Measurements from ENCODE around the gene NUTM2D. TPM values are rescaled to one million over a fixed set of nuclear protein-coding genes. Genes with fewer than 3 reads are reported as not detected.
A peak's percentile ranks its signal among the peaks of the same experiment; 100 is the strongest.
"Not testable (repeated sequence)": the region's sequence is repeated elsewhere in the genome, so short reads cannot be mapped to it uniquely, and the experiment has no call there.

Gene NUTM2D
- polyA plus RNA-seq, 1 donor from 2014 or later: 8.3 TPM

GRCh38 chr10:87327958-87328357 is 29.6 kb upstream of the NUTM2D start:
- H3K27me3 ChIP-seq (ENCODE audit: insufficient read depth, low read depth, low read length); H3K79me2 ChIP-seq (replicated peaks; ENCODE audit: insufficient read depth, low read length); H3K9ac ChIP-seq (ENCODE audit: low read length); H3K4me2 ChIP-seq (ENCODE audit: low read length); H3F3A ChIP-seq (ENCODE audit: insufficient read depth, low read length, poor library complexity, severe bottlenecking); H4K20me1 ChIP-seq (ENCODE audit: insufficient read depth); H3K9me2 ChIP-seq (ENCODE audit: insufficient read depth, low read length); H3K4me3 ChIP-seq (ENCODE audit: low read length); H3K9me3 ChIP-seq (ENCODE audit: low read length); H3K36me3 ChIP-seq (ENCODE audit: insufficient read depth, low read length); H2AFZ ChIP-seq (ENCODE audit: low read depth, low read length); H3K27ac ChIP-seq (ENCODE audit: low read length): not testable (repeated sequence)

DNA sequence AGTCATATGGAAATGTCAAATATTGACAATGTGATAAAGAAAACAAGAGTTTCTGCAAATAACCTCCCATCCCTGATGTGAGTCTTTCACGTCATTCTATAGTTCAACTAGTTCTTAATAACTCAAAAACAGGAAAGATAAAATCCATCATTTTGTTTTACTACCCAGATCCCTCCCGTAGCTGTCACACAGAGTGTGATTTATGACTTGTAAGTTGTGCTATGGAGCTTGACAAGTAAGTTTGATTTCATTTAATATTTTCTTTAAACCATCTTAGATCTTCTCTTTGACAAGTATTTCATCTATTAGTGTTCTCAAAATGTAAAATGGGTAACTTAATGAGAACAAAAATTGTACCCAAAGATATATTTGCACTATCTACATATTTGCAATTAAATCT is 28.4 kb upstream of the NUTM2D start:
- not testable (repeated sequence) for H4K20me1 ChIP-seq (ENCODE audit: insufficient read depth); H3K27me3 ChIP-seq (ENCODE audit: insufficient read depth, low read depth, low read length); H3K4me2 ChIP-seq (ENCODE audit: low read length); H3F3A ChIP-seq (ENCODE audit: insufficient read depth, low read length, poor library complexity, severe bottlenecking); H3K9ac ChIP-seq (ENCODE audit: low read length); H3K27ac ChIP-seq (ENCODE audit: low read length); H2AFZ ChIP-seq (ENCODE audit: low read depth, low read length); H3K9me3 ChIP-seq (ENCODE audit: low read length); H3K36me3 ChIP-seq (ENCODE audit: insufficient read depth, low read length); H3K4me3 ChIP-seq (ENCODE audit: low read length); H3K79me2 ChIP-seq (replicated peaks; ENCODE audit: insufficient read depth, low read length); H3K9me2 ChIP-seq (ENCODE audit: insufficient read depth, low read length)

- not testable (repeated sequence) for H3K4me3 ChIP-seq (ENCODE audit: low read length); H3K27me3 ChIP-seq (ENCODE audit: insufficient read depth, low read depth, low read length); H4K20me1 ChIP-seq (ENCODE audit: insufficient read depth); H3K9me3 ChIP-seq (ENCODE audit: low read length); H3K9ac ChIP-seq (ENCODE audit: low read length); H3F3A ChIP-seq (ENCODE audit: insufficient read depth, low read length, poor library complexity, severe bottlenecking); H2AFZ ChIP-seq (ENCODE audit: low read depth, low read length); H3K27ac ChIP-seq (ENCODE audit: low read length); H3K4me2 ChIP-seq (ENCODE audit: low read length); H3K36me3 ChIP-seq (ENCODE audit: insufficient read depth, low read length); H3K79me2 ChIP-seq (replicated peaks; ENCODE audit: insufficient read depth, low read length); H3K9me2 ChIP-seq (ENCODE audit: insufficient read depth, low read length)
Observed at GRCh38 chr10:87332687-87333086, 24.9 kb upstream of the NUTM2D start.

- H3K4me3 ChIP-seq (ENCODE audit: low read length); H3K27me3 ChIP-seq (ENCODE audit: insufficient read depth, low read depth, low read length); H4K20me1 ChIP-seq (ENCODE audit: insufficient read depth); H3K9ac ChIP-seq (ENCODE audit: low read length); H3K4me2 ChIP-seq (ENCODE audit: low read length); H3K27ac ChIP-seq (ENCODE audit: low read length); H3K9me2 ChIP-seq (ENCODE audit: insufficient read depth, low read length); H3K79me2 ChIP-seq (replicated peaks; ENCODE audit: insufficient read depth, low read length); H3F3A ChIP-seq (ENCODE audit: insufficient read depth, low read length, poor library complexity, severe bottlenecking); H3K9me3 ChIP-seq (ENCODE audit: low read length); H3K36me3 ChIP-seq (ENCODE audit: insufficient read depth, low read length); H2AFZ ChIP-seq (ENCODE audit: low read depth, low read length): not testable (repeated sequence)
Observed at GRCh38 chr10:87340411-87340810, 17.1 kb upstream of the NUTM2D start.

- H4K20me1 ChIP-seq (ENCODE audit: insufficient read depth); H3K9me2 ChIP-seq (ENCODE audit: insufficient read depth, low read length); H2AFZ ChIP-seq (ENCODE audit: low read depth, low read length); H3K79me2 ChIP-seq (replicated peaks; ENCODE audit: insufficient read depth, low read length); H3F3A ChIP-seq (ENCODE audit: insufficient read depth, low read length, poor library complexity, severe bottlenecking); H3K36me3 ChIP-seq (ENCODE audit: insufficient read depth, low read length); H3K9me3 ChIP-seq (ENCODE audit: low read length); H3K4me2 ChIP-seq (ENCODE audit: low read length); H3K27me3 ChIP-seq (ENCODE audit: insufficient read depth, low read depth, low read length); H3K27ac ChIP-seq (ENCODE audit: low read length): not testable (repeated sequence)
- Histone ChIP-seq H3K4me3 (ENCODE audit: low read length) (peak overlapping the region; percentile 60), H3K9ac (ENCODE audit: low read length) (peak overlapping the region; percentile 72)
Observed at GRCh38 chr10:87341546-87342142, 15.9 kb upstream of the NUTM2D start.

- H3K27me3 ChIP-seq (ENCODE audit: insufficient read depth, low read depth, low read length); H2AFZ ChIP-seq (ENCODE audit: low read depth, low read length); H3K9me2 ChIP-seq (ENCODE audit: insufficient read depth, low read length); H3K4me2 ChIP-seq (ENCODE audit: low read length); H3K36me3 ChIP-seq (ENCODE audit: insufficient read depth, low read length); H3F3A ChIP-seq (ENCODE audit: insufficient read depth, low read length, poor library complexity, severe bottlenecking); H4K20me1 ChIP-seq (ENCODE audit: insufficient read depth); H3K9me3 ChIP-seq (ENCODE audit: low read length); H3K79me2 ChIP-seq (replicated peaks; ENCODE audit: insufficient read depth, low read length): not testable (repeated sequence)
- Histone ChIP-seq H3K4me3 (ENCODE audit: low read length) (peak overlapping the region; percentile 60), H3K9ac (ENCODE audit: low read length) (peak overlapping the region; percentile 72), H3K27ac (ENCODE audit: low read length) (peak overlapping the region; percentile 68)
Observed at GRCh38 chr10:87342249-87342710, 15.3 kb upstream of the NUTM2D start.
